Islet precursor cell (in vitro differentiated cells): ENCODE measurements around the gene CLCN7.

Source experiments
- DNase-seq: peaks from one replicate; pipeline ENCODE4 v3.0.0-alpha.2; 2018

CLCN7 gene

GRCh38 chr16:1458977-1459341 is 15.9 kb downstream of the CLCN7 start:
- no peak for DNase-seq

GRCh38 chr16:1458336-1458976 is 16.4 kb downstream of the CLCN7 start:
- DNase-seq: no peak

DNA sequence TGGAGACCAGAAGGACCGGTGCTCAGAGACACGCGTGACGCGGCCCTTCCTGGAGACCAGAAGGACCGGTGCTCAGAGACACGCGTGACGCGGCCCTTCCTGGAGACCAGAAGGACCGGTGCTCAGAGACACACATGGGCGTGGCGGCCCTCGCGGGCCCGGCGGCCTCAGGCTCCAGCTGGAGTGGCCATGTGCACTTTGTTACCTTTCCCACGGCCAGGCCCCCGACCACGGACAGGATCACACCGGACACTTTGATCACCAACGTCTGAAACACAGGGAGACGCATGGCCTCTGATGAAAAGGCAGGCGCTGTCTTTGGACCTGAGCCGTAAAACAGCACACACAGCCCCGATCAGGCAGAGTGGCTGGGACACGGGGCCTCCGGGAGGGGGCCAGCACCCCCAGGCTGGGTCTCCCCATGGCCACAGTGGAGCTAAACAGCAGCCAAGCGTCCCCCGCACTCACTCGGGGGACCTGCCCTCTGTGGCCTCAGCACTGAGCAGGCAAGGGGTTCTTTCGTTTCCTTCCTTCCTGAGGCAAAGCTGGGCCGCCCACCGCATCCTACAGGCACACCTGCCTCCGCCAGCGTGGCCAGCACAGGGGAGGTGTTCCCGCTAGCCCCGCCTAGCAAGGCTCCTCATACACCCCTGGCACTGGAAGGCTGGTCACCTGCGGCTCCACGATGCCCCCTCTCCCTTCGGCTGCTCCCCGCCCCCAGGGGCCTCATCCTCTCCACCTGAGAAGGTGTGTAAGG is 17.2 kb downstream of the CLCN7 start:
- DNase-seq: no peak

- DNase-seq: no peak
Measured at GRCh38 chr16:1456951-1457350, 17.9 kb downstream of the CLCN7 start.

DNA sequence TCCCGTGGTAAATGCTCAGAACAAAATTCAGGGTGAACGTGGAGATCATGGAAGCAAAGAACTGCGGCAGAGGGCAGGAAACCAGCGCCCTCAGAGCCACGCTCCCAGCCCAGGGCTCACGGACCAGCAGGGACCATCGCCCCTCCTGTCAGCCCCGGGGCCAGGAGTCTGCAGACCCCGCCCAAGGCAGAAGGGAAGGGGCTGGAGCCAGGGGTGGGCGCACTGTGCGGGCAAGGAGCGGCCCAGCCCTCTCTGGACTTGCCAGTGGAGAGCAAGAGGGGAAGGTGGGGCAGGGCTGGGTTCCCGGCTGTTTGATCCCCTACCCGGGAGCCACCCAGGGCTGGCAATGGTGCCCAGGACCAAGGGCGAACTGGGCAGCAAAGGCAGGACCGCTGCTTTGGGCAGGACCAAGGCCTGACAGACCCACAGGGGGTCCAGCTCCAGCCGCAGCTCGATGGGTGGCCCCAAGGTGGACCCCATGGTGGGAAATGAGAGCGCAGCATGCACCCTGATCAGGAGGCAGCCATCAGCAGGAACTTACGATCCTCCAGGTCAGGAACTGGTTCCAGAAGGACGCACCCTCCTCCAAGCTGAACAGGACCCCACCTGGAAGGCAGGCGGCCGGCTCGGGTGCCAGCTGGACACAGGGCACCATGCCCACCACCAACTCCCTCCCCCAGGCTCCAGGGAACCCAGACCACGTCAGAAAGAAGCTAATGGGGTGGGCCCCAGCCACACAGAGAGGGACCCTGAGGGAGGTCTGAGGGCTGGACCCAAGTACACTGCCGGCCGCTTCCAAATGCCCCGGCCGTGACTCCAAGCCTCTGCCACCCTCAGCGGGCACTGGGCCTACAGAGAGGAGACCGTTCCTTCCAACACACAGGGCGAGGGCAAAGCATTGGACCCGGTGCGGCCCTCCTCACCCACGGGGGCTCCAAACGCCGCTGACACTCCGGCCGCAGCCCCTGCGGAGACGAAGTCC is 19.3 kb downstream of the CLCN7 start:
- DNase-seq: no peak

DNA sequence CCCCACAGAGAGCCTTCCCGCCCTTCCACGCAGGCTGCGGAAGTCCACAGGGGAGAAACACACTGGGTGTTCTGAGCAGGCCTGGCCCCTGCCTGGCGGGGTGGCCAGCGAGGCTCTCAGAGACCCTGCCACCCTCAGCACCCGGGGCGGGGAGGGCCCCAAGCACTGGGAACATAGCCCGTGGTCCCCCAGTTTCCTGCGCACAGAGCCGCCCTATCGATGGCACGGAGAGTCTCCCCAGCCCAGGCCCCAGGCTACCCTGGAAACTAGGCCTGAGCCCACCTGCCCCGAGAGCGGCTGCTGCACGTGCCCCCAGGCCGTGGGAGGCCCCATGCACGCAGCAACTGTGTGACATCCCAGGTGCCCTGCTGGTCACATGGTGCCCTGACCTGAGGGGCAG is 20.3 kb downstream of the CLCN7 start:
- DNase-seq: no peak

DNA sequence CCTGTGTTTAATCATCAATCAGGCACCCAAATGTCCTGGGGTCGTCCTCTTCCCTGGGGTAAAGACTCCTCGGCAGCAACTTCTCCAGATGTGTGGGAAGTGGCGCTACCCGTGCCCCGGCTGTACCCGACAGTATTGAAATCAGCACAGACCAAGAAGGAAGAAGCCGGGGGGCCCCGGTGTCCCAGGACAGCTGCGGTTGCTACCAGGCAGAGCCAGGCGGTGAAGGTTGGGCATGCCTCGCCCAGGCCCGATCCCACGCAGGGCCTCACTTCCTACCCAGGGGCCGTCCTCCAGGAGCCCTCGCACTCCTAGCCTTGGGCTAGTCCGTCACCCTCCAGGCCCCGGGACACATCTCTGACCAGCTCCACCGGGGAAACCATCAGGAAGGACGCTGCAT is 21.5 kb downstream of the CLCN7 start:
- no peak for DNase-seq

DNA sequence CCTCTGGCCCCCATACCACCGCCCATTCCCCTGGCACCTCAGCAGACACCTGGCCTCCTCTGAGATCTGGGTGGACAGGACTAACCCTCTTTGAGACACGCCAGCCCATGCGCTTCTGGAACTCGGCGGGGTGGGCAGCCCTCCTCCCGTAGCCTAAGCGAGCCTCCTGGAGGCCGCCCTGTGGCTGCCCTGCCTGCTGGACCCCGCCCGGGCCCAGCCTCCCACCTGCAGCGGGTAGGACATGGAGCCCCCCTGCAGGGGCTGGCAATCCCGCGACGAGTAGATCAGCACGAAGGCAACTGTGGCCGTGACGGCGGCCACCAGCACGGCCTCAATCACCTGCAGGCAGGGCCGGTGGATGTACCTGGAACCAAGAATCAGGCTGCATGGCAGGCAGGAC is 22.3 kb downstream of the CLCN7 start:
- DNase-seq: no peak

- no peak for DNase-seq
Measured at GRCh38 chr16:1451702-1452392, 23.0 kb downstream of the CLCN7 start.

GRCh38 chr16:1450841-1451240 is 24.0 kb downstream of the CLCN7 start:
- no peak for DNase-seq

- DNase-seq: no peak
Measured at GRCh38 chr16:1450218-1450617, 24.6 kb downstream of the CLCN7 start.

DNA sequence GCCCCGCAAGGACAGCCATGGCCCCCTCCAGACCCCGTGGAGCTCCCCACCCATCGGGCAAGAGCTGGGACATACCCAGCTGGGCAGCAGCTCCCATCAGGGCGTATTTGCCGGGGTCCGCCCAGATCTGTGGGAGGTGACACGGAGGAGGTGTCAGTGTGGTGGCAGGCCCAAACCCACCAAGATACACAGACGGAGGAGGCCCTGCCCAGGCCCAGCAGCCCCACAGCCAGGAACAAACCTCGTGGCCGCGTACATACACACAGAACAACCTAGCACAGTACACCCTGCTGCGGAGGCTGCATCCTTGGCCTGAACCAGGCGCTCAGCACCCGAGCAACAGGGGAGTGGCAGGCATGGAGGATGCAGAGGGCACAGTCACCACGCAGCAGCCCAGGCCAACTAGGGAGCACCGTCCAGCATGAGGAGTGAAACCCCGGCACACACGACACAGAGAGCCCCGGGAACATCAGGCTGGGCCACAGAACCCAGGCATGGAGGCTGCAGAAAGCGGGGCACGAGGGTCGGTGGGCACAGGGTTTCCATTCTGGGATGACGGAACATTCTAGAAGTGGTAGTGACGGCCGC is 25.5 kb downstream of the CLCN7 start:
- DNase-seq: no peak

- DNase-seq: no peak
Measured at GRCh38 chr16:1448536-1449116, 26.2 kb downstream of the CLCN7 start.

DNA sequence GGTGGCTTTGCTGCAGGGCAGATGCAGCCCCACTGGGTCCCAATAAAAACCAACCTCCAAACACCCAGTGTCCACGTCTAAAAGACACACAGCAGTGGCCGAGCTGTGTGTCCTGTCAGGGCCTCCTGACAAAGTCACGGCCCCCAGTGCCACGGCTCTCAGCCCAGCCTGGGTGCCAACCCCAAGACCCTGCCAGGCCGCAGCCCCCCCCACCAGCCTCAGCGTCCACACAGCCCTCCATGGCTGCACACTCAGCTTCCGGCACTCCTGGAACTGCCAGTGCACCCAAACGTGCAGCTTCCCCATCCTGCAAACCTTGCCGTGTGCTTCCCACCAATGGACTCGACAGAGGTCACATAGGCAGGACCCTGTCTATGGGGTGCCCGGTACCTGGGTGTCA is 26.9 kb downstream of the CLCN7 start:
- DNase-seq: no peak

DNA sequence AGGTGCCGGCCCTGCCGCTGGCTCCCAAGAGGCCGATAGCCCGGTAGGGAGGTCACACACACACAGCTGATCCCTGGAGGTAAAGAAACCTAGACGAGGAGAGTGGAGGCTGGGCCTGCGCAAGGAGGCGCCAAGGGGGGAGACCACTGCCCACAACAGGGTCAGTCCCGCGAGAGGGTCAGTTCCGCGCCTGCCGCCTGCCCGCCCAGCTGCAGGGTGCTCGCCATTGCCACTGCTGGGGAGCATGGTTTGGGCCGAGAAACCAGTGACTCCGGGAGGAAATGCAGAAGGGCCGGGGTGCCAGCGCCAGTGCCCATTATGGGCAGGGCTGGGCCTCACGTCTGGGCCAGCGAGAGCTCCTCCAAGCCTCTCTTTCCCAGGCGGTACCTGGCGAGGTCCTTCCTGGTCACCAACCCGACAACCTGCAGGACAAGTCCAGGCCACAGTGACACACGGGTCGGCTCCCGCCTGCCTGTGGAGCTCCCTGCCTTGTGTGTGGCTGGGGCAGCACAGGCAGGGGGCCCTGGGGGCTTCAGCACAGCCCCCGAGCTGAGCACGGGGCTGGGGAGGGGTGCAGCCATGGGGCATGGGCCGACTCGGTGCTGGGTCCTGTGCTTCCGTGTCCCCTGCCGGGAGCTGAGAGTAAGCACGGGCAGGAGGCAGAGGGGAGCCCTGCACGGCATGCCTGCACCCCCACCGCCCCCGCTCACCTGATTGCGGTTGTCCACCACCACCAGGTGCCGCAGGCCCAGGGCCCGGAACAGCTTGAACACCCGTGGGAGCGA is 28.3 kb downstream of the CLCN7 start:
- DNase-seq: no peak

DNA sequence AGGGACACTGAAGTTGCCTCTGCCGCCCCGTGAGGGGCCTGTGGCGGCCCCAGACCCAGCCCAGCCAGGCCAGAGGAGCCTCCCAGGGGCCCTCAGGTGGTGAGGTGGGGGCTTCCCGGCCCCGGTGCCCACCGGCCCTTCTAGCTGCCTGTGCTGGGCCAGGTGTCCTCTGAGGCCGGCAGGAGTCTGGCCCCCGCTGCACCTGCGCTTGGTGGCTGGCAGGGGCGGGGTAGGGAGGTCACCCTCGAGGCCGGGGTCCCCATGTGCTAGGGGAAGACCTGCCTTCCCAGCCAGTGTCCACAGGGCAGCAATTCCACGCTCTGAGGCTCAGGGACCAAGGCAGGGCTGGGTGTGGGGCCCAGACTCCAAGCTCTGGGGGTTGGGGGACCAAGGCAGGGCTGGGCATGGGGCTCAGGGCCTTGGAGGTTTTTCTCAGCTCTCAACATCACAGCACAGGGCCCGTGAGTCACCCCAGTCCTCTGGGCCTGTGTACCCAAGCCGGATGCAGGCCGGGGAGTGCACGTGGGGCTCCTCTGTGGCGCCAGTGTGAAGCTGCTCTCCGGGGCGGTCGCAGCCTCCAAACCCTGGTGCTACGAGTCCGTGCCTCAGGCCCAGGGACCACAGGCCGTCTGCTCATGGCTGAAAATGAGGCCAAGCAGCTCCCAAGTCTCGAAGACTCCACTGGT is 29.2 kb downstream of the CLCN7 start:
- DNase-seq: no peak

DNA sequence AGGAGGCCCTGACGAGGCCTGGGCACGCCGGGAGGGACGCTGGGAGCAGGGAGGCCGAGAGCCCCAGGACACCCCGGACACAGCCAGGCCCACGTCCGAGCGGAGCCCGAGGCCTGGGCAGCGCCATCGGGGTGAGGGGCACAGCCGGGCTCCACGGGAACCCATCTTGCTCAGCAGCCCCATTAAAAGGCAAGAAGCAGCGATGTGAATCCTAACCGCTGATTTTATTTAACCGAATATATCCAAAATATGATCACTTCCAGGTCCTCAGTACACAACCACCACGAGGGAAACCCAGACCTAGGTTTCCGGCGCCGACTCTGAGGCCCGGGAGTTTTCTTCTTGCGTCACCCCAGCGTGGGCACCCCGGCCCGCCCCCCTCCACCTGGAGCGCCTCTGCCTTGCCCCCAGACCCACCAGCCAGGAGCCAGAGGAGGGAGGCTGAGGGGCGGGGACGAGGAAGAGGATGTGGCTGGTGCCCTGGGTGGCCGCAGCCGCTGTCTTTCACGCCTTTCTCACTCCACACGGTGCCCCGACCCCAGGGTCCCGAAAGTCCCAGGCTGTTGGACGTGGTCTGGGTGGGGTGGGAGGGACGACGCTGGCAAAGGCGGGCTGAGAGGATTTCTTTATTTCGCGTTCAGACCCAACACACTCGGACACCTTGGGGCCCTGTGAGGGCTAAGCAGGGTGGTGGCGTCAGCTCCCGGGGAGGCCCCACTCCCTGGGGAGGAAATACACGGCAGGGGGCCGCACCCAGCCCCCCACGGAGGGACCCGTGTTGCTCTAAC is 29.9 kb downstream of the CLCN7 start:
- no peak for DNase-seq

DNA sequence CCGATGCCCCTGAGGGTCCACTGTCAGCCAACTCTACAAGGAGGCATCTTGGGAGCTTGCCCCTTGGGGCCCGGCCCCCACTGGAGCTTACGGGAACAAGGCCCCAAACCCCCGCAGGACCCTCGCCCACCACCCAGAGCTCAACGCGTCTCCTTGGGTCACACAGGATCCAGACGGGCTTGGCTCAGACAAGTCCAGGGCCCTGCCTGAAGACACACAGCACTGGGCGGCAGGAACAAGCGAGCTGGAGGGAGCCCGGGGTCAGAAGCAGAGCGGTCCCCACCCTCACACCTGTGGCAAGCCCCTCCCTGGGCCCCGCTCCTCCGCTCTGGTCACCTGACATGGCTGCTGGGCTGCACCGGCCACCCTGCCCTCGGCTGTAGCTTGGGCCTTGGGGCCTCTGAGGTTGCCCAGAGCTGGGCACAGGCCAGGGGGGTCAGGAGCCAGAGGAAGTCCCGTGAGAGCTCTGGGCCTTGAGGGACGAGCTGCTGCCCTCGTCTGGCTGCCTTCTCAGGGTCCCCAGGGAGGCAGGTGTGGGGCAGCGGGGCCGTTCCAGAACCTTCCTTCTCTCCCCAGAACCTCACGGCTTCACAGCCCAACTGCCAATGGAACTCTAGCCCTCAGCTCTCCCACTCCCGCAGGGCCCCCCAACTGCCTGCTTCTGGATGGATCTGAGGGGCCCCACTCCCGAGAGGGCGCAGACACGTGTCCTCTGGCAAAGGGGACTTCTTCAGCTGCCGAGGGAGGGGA is 30.7 kb downstream of the CLCN7 start, which contains the start of gene CCDC154:
Gene CCDC154 (minus strand): TSS at position 577 of the 750 bp plus-strand sequence. CDS start 234 bp downstream, at position 343.
- DNase-seq: no peak

DNA sequence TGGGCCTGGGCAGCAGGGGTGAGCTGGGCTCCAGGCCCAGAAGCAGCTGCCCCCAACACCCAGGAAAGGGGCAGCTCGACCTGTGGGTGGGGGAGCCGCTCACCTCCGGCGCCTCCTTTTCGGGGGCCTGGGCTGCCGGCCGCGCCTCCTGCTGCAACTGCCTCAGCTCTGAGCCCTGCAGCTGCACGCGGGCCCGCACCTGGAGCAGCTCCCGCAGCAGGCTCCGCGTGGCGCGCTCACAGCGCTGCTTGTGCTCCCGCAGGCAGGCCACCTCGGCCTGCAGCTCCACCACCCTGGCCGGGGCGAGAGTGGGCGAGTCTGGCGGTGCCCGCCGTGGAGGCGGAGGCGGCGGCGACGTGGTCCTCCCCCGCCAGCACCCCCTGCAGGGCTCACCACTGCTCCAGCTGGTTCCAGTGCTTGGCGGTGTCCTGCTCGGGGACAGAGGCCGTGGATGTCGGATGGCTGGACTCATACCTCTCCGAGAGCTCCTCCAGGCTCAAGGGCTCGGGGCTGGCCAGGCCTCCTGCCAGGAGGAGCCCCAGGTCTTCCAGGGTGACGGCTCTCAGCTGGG is 31.3 kb downstream of the CLCN7 start:
- no peak for DNase-seq
